SU-DHL-6 (cell line): ENCODE results near the gene VDR.

ENCODE experiments used
- H2AFZ ChIP-seq: fragments of 200-600 bp; sonication (generic); 2 replicates; pipeline ENCODE4 v1.6.1; 2014; ENCODE audit warnings: low read depth, mild to moderate bottlenecking, moderate library complexity, mixed read lengths, antibody characterized with exemption, low read length; ENCODE audit not compliant: severe bottlenecking
- H3F3A ChIP-seq: fragments of 200-600 bp; shearing (Covaris generic); 2 replicates; pipeline ENCODE4 v1.6.0; 2016; ENCODE audit warnings: antibody characterized with exemption, mild to moderate bottlenecking; ENCODE audit not compliant: insufficient read depth
- H3K27ac ChIP-seq: fragments of 200-600 bp; sonication (generic); 2 replicates; pipeline ENCODE4 v1.5.1; 2016; ENCODE audit warnings: low read depth, mild to moderate bottlenecking, low read length, moderate library complexity, mixed read lengths
- H3K27me3 ChIP-seq: fragments of 200-600 bp; sonication (generic), shearing (Covaris generic); 2 replicates; pipeline ENCODE4 v1.6.0; 2014; ENCODE audit warnings: mild to moderate bottlenecking, low read length
- H3K36me3 ChIP-seq: fragments of 200-600 bp; sonication (generic); 2 replicates; pipeline ENCODE4 v1.6.1; 2014; ENCODE audit warnings: mild to moderate bottlenecking, low read length, mixed read lengths
- H3K4me2 ChIP-seq: fragments of 300-600, 200-600 bp; shearing (Covaris generic), sonication (generic); 2 replicates; pipeline ENCODE4 v1.6.0; 2014; ENCODE audit warnings: low read length, low read depth, mild to moderate bottlenecking; ENCODE audit not compliant: poor library complexity, severe bottlenecking
- H3K4me3 ChIP-seq: fragments of 200-600 bp; sonication (generic); 2 replicates; pipeline ENCODE4 v1.5.1; 2014; ENCODE audit warnings: antibody characterized with exemption, low read length, mild to moderate bottlenecking, mixed read lengths; ENCODE audit not compliant: insufficient read depth, poor library complexity, severe bottlenecking
- H3K79me2 ChIP-seq: fragments of 200-600 bp; sonication (generic); 2 replicates; pipeline ENCODE4 v1.6.1; 2014; ENCODE audit warnings: mild to moderate bottlenecking, low read length, moderate library complexity; ENCODE audit not compliant: insufficient read depth
- H3K9ac ChIP-seq: fragments of 200-600 bp; sonication (generic); 2 replicates; pipeline ENCODE4 v1.7.0; 2014; ENCODE audit warnings: mild to moderate bottlenecking, low read length
- H3K9me2 ChIP-seq: fragments of 200-600 bp; sonication (generic); replicated peaks from 2 replicates; pipeline ENCODE4 v1.6.1; 2014; ENCODE audit warnings: low read length; ENCODE audit not compliant: insufficient read depth
- H3K9me3 ChIP-seq: fragments of 200-600 bp; sonication (generic); 2 replicates; pipeline ENCODE4 v1.6.1; 2014; ENCODE audit warnings: low read length, mixed read lengths; ENCODE audit not compliant: insufficient read depth
- H4K20me1 ChIP-seq: fragments of 200-600 bp; sonication (generic); 2 replicates; pipeline ENCODE4 v1.6.1; 2014; ENCODE audit warnings: low read depth, mild to moderate bottlenecking, antibody characterized with exemption, low read length, moderate library complexity, mixed read lengths
- CTCF ChIP-seq: fragments of 200-600 bp; sonication (generic); IDR thresholded peaks from one replicate; pipeline ENCODE4 v1.5.1; 2017; ENCODE audit warnings: antibody characterized with exemption, mild to moderate bottlenecking, low read length, moderate library complexity; ENCODE audit not compliant: insufficient read depth, poor library complexity, severe bottlenecking
- EZH2phosphoT487 ChIP-seq: fragments of 200-600 bp; sonication (generic), shearing (Covaris generic); conservative IDR thresholded peaks from 2 replicates; pipeline ENCODE4 v1.6.1; 2018; ENCODE audit warnings: mild to moderate bottlenecking, antibody characterized with exemption, low read length, moderate library complexity, mixed read lengths

Gene VDR

GRCh38 chr12:47949441-47950341, 44.9 kb upstream of the VDR start:
- H3K9ac ChIP-seq = no peak overlapping the region
- no peaks in the 10 kb centered on the region for H3K9me3 ChIP-seq
- no peak overlapping the region for H3K27ac ChIP-seq
- H3K36me3 ChIP-seq = no peaks in the 10 kb centered on the region
- H4K20me1 ChIP-seq = no peaks in the 10 kb centered on the region
- H3K27me3 ChIP-seq = no peaks in the 10 kb centered on the region; the same call in 1 of the 2 replicates
- H3F3A ChIP-seq = no peaks in the 10 kb centered on the region
- TF ChIP-seq CTCF = peak; percentile 76
- no peak for TF ChIP-seq EZH2phosphoT487
- H3K4me3 ChIP-seq = no peak overlapping the region
- no peak overlapping the region for H3K4me2 ChIP-seq
- no peaks in the 10 kb centered on the region for H3K79me2 ChIP-seq
- H2AFZ ChIP-seq = no peak overlapping the region
- no peaks in the 10 kb centered on the region for H3K9me2 ChIP-seq

- H3K4me3 ChIP-seq = no peak overlapping the region
- no peaks in the 10 kb centered on the region for H3K9me3 ChIP-seq
- no peaks in the 10 kb centered on the region for H3K36me3 ChIP-seq
- H4K20me1 ChIP-seq = no peaks in the 10 kb centered on the region
- no peaks in the 10 kb centered on the region for H3K79me2 ChIP-seq
- no peak for TF ChIP-seq CTCF
- no peak for TF ChIP-seq EZH2phosphoT487
- no peaks in the 10 kb centered on the region; the same call in 1 of the 2 replicates for H3K27me3 ChIP-seq
- no peak overlapping the region for H3K4me2 ChIP-seq
- no peak overlapping the region for H3K9ac ChIP-seq
- no peaks in the 10 kb centered on the region for H3K9me2 ChIP-seq
- no peak overlapping the region for H2AFZ ChIP-seq
- H3K27ac ChIP-seq = no peak overlapping the region
- no peaks in the 10 kb centered on the region for H3F3A ChIP-seq
These were observed 42.5 kb upstream of the VDR start for GRCh38 chr12:47947341-47947740.

GRCh38 chr12:47946413-47947323, 41.9 kb upstream of the VDR start:
- Histone ChIP-seq H3F3A (no peaks in the 10 kb centered on the region), H3K9me2 (no peaks in the 10 kb centered on the region), H3K79me2 (no peaks in the 10 kb centered on the region), H3K9ac (no peak overlapping the region), H3K9me3 (no peaks in the 10 kb centered on the region), H3K27ac (no peak overlapping the region), H2AFZ (no peak overlapping the region), H3K4me3 (no peak overlapping the region), H3K4me2 (no peak overlapping the region), H4K20me1 (no peaks in the 10 kb centered on the region), H3K27me3 (no peaks in the 10 kb centered on the region; the same call in 1 of the 2 replicates), H3K36me3 (no peaks in the 10 kb centered on the region)
- TF ChIP-seq EZH2phosphoT487 (no peak), CTCF (no peak)
